NCI-H2029 (cell line): Measurements from ENCODE around the gene BIRC2.
"Not testable (repeated sequence)": the region's sequence is repeated elsewhere in the genome, so short reads cannot be mapped to it uniquely, and the experiment has no call there.

Source experiments
- DNase-seq: peaks from one replicate; lab custom pipeline; 2025; lab: John Stamatoyannopoulos, UW

The BIRC2 gene

DNA sequence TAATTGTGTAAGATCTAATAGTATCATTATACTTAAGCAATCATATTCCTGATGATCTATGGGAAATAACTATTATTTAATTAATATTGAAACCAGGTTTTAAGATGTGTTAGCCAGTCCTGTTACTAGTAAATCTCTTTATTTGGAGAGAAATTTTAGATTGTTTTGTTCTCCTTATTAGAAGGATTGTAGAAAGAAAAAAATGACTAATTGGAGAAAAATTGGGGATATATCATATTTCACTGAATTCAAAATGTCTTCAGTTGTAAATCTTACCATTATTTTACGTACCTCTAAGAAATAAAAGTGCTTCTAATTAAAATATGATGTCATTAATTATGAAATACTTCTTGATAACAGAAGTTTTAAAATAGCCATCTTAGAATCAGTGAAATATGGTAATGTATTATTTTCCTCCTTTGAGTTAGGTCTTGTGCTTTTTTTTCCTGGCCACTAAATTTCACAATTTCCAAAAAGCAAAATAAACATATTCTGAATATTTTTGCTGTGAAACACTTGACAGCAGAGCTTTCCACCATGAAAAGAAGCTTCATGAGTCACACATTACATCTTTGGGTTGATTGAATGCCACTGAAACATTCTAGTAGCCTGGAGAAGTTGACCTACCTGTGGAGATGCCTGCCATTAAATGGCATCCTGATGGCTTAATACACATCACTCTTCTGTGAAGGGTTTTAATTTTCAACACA, 23.3 kb upstream of the BIRC2 start:
- no peak for DNase-seq

DNA sequence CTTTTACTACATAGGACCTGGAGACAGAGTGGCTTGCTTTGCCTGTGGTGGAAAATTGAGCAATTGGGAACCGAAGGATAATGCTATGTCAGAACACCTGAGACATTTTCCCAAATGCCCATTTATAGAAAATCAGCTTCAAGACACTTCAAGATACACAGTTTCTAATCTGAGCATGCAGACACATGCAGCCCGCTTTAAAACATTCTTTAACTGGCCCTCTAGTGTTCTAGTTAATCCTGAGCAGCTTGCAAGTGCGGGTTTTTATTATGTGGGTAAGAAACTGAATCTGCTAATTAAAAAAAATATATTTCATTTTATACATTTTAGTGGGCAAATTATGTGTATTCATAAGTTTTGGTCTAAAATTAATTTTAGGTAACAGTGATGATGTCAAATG, 21.9 kb upstream of the BIRC2 start:
- DNase-seq, result no peak

DNA sequence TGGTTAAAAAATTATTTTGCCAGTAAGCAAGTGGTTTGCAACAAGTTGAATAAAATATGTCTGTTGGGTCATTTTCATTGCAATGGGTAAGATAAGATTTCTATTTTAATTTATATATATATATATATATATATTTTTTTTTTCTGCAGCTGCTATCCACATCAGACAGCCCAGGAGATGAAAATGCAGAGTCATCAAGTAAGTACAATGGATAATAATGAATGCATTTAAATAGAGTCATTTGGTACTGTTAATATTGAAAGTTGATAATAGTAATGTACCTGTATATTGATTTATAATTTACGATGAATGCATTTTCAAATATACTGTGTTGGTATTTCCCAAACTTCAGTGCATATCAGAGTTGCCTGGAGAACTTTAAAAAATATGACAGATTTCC, 18.3 kb upstream of the BIRC2 start:
- no peak for DNase-seq

DNA sequence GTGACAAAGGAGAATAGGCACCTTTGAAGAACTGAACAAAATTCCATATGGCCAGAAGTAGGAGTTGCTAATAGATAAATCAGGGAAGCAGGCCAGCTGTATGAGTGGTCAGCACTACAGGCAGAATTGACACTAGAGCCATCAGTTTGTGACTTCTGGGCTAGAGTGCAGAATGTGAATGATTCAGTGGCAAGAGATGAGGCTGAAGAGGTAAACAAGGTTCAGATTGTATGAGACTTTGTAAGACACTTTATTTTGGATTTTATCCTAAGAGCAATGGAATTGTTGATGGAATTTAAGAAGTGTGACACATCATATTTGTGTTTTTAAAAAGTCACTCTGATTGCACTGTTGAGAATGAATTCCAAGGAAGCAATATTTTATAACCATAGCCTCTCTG, 16.8 kb upstream of the BIRC2 start:
- DNase-seq, result no peak

DNA sequence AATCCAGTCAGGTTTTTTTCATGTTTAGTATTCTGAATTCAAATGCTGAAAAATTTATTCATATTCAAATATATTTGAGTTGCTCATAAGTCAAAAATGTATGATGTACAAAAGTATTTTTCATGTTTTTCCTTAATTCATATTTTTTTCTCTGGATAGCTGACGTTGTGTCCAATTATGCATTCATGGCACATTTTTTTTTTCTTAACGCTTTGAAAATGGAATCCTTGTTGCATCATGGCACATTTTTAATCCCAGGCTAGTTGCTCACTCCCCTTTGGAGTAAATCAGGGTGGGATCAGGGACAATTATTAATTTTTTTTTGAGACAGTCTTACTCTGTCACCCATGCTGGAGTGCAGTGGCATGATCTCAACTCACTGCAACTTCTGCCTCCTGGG, 15.7 kb upstream of the BIRC2 start:
- no peak for DNase-seq

DNA sequence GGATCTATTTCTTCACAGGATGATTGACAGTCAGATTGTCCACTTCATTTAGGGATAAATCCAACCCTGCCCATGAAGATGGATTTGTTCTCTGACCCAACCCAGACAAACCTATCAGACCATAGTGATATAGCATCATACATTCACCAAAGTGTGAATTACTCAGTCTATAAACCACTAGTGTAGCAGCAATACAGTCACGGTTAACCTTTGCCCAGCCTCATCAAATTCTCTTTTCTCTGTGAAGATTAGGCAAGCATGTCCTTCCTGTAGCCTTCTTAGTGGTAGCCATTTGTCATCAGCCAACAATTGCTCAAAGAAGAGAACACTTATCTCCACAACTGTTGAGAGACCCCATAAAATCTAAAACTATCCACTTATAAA, 14.4 kb upstream of the BIRC2 start:
- DNase-seq, result no peak

DNA sequence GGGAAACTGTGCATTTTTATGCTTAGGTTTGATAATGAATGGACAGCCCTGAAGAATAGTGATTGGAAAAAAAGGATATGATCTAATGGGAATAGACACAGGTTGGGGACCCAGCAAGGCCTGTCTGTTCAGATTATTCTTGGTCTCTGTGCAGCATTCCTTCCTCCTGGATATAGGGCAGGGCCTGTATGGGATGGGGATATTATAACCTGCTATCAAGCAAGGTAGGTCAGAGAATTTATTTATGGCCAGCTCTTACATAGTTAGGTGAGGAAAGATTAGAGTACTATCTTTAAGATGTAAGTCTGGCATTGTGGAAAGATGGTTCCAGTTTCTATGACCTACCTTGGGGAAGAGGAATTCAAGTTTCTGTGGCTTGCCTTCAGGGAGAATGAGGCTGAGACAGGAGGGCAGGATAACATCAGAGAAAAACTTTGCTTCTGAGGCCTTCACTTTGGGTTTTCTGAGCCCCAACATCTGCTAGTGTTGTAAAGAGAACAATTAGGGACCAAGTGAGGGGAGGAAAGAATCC, 8.5 kb upstream of the BIRC2 start:
- DNase-seq, result no peak

DNA sequence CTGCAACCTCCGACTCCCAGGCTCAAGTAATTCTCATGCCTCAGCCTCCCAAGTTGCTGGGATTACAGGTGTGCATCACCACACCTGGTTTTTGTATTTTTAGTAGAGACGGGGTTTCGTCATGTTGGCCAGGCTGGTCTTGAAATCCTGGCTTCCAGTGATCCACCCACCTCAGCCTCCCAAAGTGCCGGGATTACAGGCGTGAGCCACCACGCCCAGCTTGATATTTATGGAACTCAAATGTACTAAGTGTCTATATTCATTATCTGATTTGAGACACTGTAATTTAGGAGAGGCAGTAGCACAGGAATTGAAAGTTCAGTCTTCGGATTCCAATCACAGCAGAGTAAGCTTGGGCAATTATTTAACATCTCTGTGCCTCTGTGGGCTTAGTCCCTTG, 5.7 kb upstream of the BIRC2 start:
- not testable (repeated sequence) for DNase-seq

DNA sequence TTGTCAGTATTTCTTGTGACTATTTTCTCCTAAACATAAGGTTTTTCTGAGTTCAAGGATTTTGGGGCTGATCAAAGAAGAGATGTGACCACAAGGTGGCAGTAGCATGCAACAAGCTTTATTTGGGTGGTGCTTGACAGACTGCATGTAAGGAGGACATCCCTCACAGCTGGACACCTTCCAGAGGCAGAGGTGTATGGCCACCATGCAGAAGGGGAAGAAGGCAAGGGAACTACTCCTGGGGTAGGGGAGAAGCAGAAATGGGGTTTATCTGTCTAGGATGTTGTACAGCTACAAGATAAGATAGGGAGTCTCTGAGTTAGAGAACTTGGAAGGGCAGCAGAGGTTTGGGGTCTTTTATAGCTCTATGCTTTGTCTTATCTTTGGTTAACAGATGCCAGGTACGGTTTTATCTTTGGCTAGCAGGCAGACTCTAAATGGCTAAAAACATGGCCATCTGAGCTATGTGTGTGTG, 5.1 kb upstream of the BIRC2 start:
- peak; percentile 80 for DNase-seq

DNA sequence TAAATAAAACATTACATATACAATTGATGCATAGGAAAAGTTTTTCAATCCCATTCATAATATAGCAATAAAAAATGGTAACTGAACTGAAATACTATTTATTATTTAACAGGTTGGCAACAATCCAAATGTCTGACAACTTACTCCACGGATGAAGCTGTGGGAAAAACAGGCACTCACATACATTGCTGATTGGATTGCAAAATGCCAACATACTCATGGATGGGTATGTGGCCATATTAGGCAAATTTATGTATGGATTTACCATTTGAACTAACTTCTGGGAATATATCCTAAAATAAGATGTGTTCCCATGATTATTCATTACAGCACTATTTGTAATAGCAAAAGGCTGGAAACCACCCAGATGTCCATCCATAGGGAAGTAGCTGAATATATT, 3.2 kb upstream of the BIRC2 start:
- no peak for DNase-seq

DNA sequence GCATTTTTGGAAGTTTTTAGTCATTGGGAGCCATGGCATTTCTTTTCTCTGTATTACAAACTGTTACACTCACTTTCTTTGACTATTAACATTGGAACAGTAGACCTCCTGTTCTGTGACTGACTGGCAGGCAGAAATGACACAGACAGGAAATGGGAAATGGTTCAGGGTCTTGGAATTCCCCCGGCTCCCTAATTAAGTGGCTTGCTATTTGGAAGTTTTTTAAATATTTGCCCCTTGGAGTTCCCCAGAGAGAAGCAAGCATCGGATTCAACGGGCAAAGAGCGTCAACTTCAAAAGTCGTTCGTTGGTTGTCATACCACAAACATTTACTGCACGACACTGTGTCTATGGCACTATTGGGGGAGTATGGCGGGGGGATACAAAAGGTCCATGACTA, 1.1 kb upstream of the BIRC2 start:
- no peak for DNase-seq

DNA sequence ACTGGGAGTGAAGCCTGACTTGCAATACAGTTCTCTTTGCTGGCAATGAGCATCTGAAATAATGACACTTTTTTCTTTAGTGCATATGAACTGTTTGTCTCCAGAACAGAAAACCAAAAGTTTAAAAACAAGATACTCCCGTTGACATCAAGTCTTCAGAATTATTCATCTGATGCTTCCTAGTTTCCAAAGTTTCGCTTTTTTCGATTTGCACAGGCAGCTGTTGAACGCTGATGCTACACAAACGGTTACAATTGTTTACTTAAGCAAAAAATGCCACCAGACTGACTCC, 612 bp upstream of the BIRC2 start:
- DNase-seq, result no peak

DNA sequence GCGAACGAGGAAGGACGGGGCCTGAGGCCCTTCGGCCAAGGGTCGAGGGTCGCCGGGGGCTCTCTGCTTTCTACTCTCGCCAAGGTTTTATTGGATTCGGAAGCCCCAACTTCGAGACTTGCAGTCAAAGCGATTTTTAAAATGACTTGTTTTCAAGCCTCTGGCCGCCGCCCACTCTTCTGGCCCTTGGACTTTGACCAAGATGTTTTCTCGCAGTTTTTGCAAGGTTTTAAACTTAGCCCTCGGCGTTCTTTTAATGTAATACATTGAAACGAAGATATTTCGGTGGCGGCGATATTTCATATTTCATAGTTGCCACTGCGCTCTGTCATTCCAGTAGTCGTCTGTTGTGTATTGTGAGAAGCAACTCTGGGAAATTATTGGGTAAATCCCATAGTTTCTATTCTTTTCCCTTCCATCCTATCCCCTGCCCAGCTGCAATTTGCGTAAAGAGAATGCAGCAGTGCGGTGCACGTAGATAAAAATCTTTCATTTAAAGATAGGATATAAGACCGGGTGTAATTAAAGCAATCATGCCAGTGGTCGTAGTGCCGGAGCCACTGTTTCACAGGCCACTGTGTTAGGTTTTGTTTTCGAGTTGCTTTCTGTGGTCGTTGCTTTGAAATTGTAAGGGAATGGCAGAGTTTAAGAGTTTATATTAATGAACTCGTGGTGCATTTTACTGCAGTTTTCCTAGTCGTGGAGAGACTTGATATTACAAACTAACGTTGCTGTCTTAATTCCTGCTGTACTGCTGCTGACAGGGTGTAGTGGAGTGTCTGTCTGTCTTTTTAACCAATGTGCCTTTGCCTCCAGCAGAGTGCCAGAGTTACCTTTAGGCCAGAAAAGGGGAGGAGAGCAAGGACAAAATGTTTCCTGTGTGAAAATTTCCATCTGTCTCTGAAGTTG, 702 bp downstream of the BIRC2 start:
- DNase-seq, result no peak

DNA sequence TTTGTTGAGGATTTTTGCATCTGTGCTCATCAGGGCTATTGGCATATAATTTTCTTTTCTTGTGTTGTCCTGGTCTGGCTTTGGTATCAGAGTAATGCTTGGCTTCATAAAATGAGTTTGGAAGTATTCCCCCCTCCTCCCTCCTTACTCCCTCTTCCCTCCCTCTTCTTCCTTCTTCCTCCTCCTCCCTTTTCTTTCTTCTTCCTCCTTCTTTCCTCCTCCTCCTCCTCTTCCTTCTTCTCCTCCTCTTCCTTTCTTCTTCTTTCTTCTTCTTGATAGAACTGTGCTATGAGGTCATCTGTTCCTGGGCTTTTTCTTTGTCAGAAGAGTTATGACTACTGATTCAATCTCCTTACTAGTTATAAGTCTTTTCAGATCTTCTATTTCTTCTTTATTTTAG, 10.1 kb downstream of the BIRC2 start:
- DNase-seq, result no peak

DNA sequence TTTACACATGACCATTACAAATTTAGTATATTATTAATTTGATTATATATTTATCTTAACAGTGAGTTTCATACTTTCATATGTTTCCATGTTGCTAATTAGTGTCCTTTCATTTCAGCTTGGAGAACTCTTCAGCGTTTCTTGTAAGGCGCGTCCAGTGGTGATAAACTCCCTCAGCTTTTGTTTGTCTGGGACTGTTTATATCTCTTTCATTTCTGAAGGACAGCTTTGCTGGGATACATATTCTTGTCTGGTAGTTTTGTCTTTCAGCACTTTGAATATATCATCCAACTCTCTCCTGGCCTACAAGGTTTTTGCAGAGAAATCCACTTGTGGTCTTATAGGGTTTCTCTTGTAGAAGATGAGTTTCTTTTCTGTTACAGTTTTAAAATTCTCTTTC, 12.4 kb downstream of the BIRC2 start:
- DNase-seq, result no peak

DNA sequence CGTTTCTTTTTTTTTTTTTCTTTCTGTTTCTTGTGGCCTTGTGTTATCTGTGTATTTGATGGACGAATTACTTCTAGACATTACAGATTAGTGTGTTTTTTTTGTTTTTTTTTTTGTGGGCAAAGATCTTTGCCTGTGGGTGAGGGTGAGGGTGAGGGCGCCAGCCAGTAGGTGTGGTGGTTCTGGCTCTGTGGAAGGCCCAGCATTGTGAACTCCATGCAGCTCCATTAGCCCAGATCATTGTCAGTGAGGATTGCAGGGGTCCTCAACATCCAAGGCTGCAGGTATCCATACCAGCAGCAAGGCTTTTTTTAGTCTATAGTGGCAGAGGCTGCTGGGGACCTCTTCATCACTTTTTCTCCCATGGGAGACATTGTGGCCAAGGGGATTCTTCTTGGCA, 13.7 kb downstream of the BIRC2 start:
- DNase-seq, result no peak

DNA sequence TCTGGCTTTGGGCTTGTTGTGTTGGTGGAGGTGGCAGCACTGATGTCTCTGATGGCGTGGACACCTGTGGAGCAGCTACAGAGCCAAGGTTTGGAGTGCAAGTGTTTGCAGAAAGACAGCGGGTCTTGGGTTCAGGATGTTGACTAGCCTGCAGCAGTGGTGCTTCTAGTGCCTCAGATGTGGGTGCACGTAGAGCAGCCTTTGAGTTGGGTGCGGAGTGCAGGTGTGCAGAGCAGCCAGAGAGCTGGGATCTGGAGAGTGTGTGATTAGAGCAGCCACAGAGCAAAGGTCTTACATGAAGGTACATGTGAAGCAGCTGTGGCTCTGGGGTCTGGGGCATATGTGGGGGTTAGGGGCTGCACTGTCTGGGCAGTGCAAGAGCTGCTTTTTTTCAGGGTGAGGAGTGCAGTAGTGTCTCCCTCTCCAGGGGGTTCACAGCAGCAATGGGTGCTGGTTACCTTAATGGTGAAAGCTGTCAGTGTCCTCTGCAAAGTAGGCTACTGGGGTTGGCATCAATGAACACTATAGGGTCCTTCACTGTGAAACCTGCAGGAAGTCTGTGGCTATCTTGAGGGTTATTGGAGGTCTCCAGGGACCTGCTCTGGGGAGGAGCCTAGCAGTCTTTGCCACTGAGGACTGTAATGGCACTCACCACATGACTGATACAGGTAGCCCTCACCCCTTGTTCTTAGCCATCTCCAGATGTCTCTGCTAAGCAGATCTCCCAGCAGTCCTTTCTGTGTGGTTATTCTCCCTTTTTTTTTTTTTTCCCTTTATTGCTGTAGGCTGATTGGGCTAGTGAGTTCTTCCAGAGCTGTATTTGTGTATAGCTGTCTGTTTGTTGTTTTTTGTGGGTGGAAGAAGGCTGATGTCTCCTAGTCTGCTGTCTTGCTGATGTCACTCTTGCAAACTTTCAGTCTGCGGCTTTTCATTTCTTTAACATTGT, 14.3 kb downstream of the BIRC2 start:
- no peak for DNase-seq

DNA sequence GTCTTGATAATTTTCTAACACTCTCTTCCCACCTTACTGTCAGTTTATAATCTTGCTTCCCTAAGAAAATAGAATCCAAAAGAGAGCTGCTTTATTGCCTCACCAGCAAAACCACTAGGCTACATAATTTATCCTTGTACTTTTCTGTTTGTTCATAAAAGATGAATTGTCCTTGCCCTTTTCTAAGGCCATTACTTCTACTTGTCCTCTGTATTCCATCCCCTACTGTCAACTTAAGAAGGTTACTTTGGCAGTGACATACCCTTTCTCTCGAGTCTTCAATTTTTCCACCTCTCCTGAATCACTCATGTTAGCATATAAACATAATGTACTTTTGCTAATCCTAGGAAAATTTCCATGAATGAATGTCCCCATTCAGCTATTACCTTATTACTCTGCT, 18.0 kb downstream of the BIRC2 start:
- DNase-seq, result no peak

DNA sequence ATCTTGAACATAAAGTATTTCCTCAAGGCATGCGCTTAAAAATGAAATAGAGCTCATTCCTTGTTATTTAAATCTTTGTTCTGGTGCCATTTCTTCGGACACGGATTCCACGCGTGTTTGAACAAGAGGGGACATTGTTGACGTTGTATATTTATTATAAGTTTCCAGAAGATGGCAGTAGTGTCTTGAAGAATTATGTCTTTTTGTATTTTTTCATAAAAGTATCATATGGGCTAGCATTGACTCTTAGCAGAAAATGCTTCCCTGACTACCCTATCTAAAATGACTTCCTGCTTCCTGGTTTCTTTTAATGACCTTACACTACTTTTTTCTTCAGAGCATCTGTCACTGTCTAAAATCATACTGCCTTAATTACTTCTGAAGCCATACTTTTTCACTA, 20.4 kb downstream of the BIRC2 start:
- no peak for DNase-seq

DNA sequence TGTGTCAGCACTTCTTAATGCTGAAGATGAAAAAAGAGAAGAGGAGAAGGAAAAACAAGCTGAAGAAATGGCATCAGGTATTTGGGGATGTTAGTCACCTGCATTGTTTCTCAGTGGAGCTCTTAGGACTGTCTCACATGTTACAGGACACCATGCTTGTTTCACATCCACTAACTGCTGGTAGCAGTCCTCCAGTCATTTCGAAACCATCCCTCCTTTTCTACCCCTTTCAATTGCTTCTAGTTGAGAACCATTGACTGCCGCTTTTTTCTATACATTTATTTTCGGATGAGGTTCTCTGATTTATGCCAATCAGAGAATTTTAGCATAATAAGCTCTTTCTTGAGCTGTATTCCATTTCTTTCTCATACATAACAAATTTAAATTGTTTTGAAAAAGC, 21.5 kb downstream of the BIRC2 start:
- no peak for DNase-seq

DNA sequence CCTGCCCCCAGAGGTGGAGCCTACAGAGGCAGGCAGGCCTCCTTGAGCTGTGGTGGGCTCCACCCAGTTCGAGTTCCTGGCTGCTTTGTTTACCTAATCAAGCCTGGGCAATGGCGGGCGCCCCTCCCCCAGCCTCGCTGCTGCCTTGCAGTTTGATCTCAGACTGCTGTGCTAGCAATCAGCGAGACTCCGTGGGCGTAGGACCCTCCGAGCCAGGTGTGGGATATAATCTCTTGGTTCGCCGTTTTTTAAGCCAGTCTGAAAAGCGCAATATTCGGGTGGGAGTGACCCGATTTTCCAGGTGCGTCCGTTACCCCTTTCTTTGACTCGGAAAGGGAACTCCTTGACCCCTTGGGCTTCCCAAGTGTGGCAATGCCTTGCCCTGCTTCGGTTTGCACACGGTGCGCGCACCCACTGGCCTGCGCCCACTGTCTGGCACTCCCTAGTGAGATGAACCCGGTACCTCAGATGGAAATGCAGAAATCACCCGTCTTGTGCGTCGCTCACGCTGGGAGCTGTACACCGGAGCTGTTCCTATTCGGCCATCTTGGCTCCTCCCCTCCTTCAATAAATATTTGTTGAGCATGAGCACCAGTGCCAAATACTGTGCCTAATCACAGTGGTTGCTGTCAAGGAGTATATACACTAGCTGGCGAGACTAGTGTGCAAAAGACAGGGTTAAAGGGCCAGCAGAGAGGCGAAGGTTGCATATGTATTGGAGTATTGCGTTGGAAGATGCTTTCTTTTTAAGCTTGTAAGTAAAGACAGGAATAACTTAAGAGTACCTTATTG, 27.8 kb downstream of the BIRC2 start:
- not testable (repeated sequence) for DNase-seq
